LNCAP (cell line): ENCODE data around the gene PRDM16.

ENCODE experiments used
- CTCF ChIP-seq: fragments of 450-650 bp; IDR thresholded peaks from 2 replicates; pipeline ENCODE4 v1.5.1; 2017; ENCODE audit warnings: mild to moderate bottlenecking

The PRDM16 gene

GRCh38 chr1:3412376-3412775 is 343.4 kb downstream of the PRDM16 start:
- no peak for TF ChIP-seq CTCF

GRCh38 chr1:3413975-3414710 is 345.1 kb downstream of the PRDM16 start:
- no peak for TF ChIP-seq CTCF

GRCh38 chr1:3415260-3416090 is 346.5 kb downstream of the PRDM16 start:
- no peak for TF ChIP-seq CTCF

GRCh38 chr1:3417082-3417739 is 348.2 kb downstream of the PRDM16 start:
- peak; percentile 62 for TF ChIP-seq CTCF

GRCh38 chr1:3417934-3418333 is 348.9 kb downstream of the PRDM16 start:
- TF ChIP-seq CTCF, result no peak

- no peak for TF ChIP-seq CTCF
Measured at GRCh38 chr1:3418600-3418999, 349.6 kb downstream of the PRDM16 start.

- TF ChIP-seq CTCF, result no peak
Measured at GRCh38 chr1:3419415-3420204, 350.6 kb downstream of the PRDM16 start.
